ENCODE measurements around the gene NR0B1.

DNA sequence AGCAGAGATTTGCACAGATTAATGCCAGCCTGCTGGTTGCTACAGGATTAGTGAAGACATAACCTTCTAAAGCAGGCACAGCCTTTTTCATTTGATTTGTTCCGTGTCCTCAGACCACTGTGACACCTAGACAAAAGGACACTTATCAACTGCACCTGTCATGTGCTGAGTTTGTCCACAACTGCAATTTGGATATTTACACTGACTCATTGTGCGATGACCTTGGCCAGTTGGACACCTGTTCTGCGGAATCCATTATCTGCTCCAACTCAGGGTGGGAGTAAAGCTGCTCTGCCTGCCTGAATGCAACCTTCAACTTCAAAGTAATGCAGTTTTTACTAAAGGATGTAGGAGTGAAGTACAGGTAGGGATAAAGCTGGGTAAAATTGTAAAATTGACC is 4.1 kb upstream of the NR0B1 start:
- TF ChIP-seq POLR2AphosphoS5 (IDR thresholded peaks at IDR 0.05; ENCODE audit: low read depth, low read length) (no peak), YY1 (IDR thresholded peaks at IDR 0.05; ENCODE audit: low read depth) (no peak), SIN3A (IDR thresholded peaks at IDR 0.05; ENCODE audit: borderline replicate concordance, low read depth, low read length) (no peak), RFX5 (IDR thresholded peaks at IDR 0.05; ENCODE audit: low read length) (no peak), GATA2 (CRISPR knock-in tag; IDR thresholded peaks at IDR 0.05) (no peak), CHD2 (IDR thresholded peaks at IDR 0.05; ENCODE audit: low read length, partially characterized antibody) (no peak), EP300 (IDR thresholded peaks at IDR 0.05; ENCODE audit: borderline replicate concordance in 1 of 2, low read depth in 1 of 2, low read length in 1 of 2) (no peak), GABPA (IDR thresholded peaks at IDR 0.05; ENCODE audit: low read depth) (no peak), RXRA (IDR thresholded peaks at IDR 0.05; ENCODE audit: borderline replicate concordance, low read depth) (no peak), EZH2phosphoT487 (IDR thresholded peaks at IDR 0.05; ENCODE audit: borderline replicate concordance, low read depth) (no peak)
- TF ChIP-seq, protein P1, sequence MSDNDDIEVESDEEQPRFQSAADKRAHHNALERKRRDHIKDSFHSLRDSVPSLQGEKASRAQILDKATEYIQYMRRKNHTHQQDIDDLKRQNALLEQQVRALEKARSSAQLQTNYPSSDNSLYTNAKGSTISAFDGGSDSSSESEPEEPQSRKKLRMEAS (IDR thresholded peaks at IDR 0.05; ENCODE audit: low read depth), result no peak
- TF ChIP-seq, protein P2, sequence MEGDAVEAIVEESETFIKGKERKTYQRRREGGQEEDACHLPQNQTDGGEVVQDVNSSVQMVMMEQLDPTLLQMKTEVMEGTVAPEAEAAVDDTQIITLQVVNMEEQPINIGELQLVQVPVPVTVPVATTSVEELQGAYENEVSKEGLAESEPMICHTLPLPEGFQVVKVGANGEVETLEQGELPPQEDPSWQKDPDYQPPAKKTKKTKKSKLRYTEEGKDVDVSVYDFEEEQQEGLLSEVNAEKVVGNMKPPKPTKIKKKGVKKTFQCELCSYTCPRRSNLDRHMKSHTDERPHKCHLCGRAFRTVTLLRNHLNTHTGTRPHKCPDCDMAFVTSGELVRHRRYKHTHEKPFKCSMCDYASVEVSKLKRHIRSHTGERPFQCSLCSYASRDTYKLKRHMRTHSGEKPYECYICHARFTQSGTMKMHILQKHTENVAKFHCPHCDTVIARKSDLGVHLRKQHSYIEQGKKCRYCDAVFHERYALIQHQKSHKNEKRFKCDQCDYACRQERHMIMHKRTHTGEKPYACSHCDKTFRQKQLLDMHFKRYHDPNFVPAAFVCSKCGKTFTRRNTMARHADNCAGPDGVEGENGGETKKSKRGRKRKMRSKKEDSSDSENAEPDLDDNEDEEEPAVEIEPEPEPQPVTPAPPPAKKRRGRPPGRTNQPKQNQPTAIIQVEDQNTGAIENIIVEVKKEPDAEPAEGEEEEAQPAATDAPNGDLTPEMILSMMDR (IDR thresholded peaks at IDR 0.05), result no peak
- TF ChIP-seq, protein P3, sequence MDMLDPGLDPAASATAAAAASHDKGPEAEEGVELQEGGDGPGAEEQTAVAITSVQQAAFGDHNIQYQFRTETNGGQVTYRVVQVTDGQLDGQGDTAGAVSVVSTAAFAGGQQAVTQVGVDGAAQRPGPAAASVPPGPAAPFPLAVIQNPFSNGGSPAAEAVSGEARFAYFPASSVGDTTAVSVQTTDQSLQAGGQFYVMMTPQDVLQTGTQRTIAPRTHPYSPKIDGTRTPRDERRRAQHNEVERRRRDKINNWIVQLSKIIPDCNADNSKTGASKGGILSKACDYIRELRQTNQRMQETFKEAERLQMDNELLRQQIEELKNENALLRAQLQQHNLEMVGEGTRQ (IDR thresholded peaks at IDR 0.05; ENCODE audit: borderline replicate concordance, low read depth, low read length), result no peak
